HEK293T (cell line): ENCODE data around the gene CDC34.

ENCODE experiments used
- BHLHE40 ChIP-seq: fragments of 450-650 bp; IDR thresholded peaks from 2 replicates; pipeline ENCODE4 v1.6.1; 2016; ENCODE audit warnings: mild to moderate bottlenecking, moderate library complexity, borderline replicate concordance
- FOXM1 ChIP-seq: fragments of 450-650 bp; IDR thresholded peaks from 2 replicates; pipeline ENCODE4 v1.6.1; 2017; ENCODE audit warnings: mild to moderate bottlenecking, borderline replicate concordance
- HDGF ChIP-seq: fragments of 450-650 bp; IDR thresholded peaks from 2 replicates; pipeline ENCODE4 v1.6.1; 2017; ENCODE audit warnings: antibody characterized with exemption, borderline replicate concordance
- NFRKB ChIP-seq: fragments of 450-650 bp; IDR thresholded peaks from 2 replicates; pipeline ENCODE4 v1.6.1; 2016; ENCODE audit warnings: mild to moderate bottlenecking, moderate library complexity
- SP1 ChIP-seq: fragments of 450-650 bp; IDR thresholded peaks from 2 replicates; pipeline ENCODE4 v1.6.1; 2017

- no peak for TF ChIP-seq BHLHE40
- no peak for TF ChIP-seq NFRKB
- TF ChIP-seq HDGF, result no peak
- no peak for TF ChIP-seq SP1
- no peak for TF ChIP-seq FOXM1
Measured at GRCh38 chr19:580274-580835, 48.8 kb downstream of the CDC34 start.
